Colonic mucosa (tissue), 4 donors: ENCODE results near the gene NFASC. TPM values are rescaled to one million over a fixed set of nuclear protein-coding genes. Genes with fewer than 3 reads are reported as not detected.

ENCODE experiments used
- DNase-seq: peaks from one replicate; pipeline ENCODE4 v3.0.0-alpha.2; 2020
- H3K27ac ChIP-seq: fragments of 200-600 bp; one replicate; pipeline ENCODE4 v1.8.0; 2021
- H3K27me3 ChIP-seq: fragments of 200-600 bp; one replicate; pipeline ENCODE4 v1.8.0; 2021
- H3K36me3 ChIP-seq: fragments of 200-600 bp; one replicate; pipeline ENCODE4 v1.8.0; 2021
- H3K4me1 ChIP-seq: fragments of 200-600 bp; one replicate; pipeline ENCODE4 v1.8.0; 2021; ENCODE audit warnings: mild to moderate bottlenecking
- H3K4me3 ChIP-seq: fragments of 200-600 bp; one replicate; pipeline ENCODE4 v1.8.0; 2021
- H3K9ac ChIP-seq, 2 donors: one replicate each; pipeline ENCODE4 v1.7.0; 2013; ENCODE audit warnings: control low read depth in 2 of 2, low read depth in 2 of 2, low read length in 2 of 2
- H3K9me3 ChIP-seq: fragments of 200-600 bp; one replicate; pipeline ENCODE4 v1.8.0; 2021
- intact Hi-C: fragments of 100-400 bp; cut with DNase I; formaldehyde crosslinking; loops from one replicate; pipeline ENCODE4 v1.14.1; 2022
- total RNA-seq, 2 donors: library from RNA; stranded (reverse); fragmentation: NEBNext Ultra II Directional in 1 of 2; extraction: Animal tissue kit (Norgen Biotek cat#: 25700) in 1 of 2; gene quantifications; one replicate each; pipeline ENCODE4 v1.2.1, GENCODE V29; 2021
- TF ChIP-seq, protein P1 (sequence below): fragments of 200-600 bp; IDR thresholded peaks from one replicate; pipeline ENCODE4 v1.8.0; 2022; ENCODE audit warnings: antibody characterized with exemption, mild to moderate bottlenecking
- donor health status: healthy.
- donor health status: DM: no; HTN: no; CAD: no.
- donor health status: DM: no; HTN: no; CAD: no.

NFASC gene
- total RNA-seq, 2 donors from 2014 or later, result 12.1 to 13.9 TPM

DNA sequence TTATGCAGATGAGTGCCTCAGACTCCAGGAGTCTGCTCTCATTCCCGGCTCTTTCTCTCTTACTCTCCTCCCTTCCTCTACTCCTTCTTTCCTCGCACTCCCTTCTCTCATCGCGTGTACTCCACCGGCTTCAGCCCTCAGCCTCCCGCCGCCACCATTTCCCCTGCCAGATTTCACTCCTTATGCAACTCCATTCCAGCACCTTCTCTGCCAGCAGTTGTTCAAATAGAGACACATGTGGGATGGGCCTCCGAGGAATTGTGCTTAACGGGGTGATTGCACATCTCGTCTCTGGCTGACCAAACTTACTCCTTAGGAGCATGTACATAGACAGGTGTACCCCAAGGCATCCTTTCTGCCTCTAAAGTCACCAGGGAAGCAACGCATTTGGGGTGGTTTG lies 174.5 kb downstream of the NFASC start:
- intact Hi-C loops, result no loop called here
- no peaks in the 10 kb centered on the region for H3K36me3 ChIP-seq
- H3K9ac ChIP-seq, result no peak overlapping the region
- no peaks in the 10 kb centered on the region for H3K9me3 ChIP-seq
- H3K4me3 ChIP-seq, result no peak overlapping the region
- DNase-seq, result no peak
- H3K4me1 ChIP-seq, result no peaks in the 10 kb centered on the region
- H3K27ac ChIP-seq, result no peak overlapping the region
- peaks cover 25% of the 10 kb centered on the region for H3K27me3 ChIP-seq
- TF ChIP-seq, protein P1, sequence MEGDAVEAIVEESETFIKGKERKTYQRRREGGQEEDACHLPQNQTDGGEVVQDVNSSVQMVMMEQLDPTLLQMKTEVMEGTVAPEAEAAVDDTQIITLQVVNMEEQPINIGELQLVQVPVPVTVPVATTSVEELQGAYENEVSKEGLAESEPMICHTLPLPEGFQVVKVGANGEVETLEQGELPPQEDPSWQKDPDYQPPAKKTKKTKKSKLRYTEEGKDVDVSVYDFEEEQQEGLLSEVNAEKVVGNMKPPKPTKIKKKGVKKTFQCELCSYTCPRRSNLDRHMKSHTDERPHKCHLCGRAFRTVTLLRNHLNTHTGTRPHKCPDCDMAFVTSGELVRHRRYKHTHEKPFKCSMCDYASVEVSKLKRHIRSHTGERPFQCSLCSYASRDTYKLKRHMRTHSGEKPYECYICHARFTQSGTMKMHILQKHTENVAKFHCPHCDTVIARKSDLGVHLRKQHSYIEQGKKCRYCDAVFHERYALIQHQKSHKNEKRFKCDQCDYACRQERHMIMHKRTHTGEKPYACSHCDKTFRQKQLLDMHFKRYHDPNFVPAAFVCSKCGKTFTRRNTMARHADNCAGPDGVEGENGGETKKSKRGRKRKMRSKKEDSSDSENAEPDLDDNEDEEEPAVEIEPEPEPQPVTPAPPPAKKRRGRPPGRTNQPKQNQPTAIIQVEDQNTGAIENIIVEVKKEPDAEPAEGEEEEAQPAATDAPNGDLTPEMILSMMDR, result no peak

DNA sequence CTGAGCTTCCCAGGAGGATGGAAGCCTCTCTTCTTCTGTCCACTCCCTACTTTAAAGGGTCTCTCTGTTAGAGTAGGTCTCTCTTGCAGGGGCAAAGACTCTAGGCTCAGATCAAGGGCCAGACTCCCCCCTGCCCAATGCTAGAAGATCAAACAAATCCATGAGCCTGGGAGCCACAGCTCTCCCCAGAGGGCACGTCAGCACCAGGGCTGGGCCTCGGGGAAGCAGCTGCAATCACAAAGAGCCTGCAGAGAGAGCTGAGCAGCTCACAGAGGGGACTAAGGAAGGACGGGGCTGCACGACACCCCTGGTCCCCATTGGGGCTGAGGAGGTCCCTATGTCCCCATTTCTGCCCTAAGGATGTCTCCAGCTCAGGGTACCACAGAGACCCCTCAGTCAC lies 176.2 kb downstream of the NFASC start:
- Histone ChIP-seq H3K4me3 (no peak overlapping the region), H3K27me3 (peaks cover 24% of the 10 kb centered on the region), H3K36me3 (no peaks in the 10 kb centered on the region), H3K27ac (no peak overlapping the region), H3K4me1 (no peaks in the 10 kb centered on the region), H3K9me3 (no peaks in the 10 kb centered on the region), H3K9ac (no peak overlapping the region)
- DNase-seq, result no peak
- intact Hi-C loops, result no loop called here
- TF ChIP-seq, protein P1, result no peak

DNA sequence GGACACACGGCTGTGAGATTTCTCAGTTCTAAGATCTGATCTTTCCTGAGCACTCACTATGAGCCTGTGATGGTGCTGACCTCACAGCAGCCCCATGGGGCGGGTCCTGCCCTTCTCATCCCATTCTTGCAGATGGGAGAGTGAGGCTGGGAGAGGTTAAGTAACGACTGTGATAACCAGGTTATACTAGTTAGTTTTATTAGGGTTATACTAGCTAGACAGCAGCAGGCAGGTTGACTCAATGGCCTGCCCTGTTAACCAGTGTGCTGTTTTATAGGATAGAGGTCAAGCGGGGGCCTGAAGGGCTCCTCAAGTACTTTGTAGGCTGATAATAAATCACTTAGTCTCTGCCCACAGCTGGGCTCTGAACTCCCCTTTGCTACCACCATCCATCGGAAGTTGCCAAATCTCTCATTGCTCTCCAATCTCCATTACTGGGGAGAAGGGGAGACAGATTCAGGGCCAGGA lies 177.1 kb downstream of the NFASC start:
- Histone ChIP-seq H3K9ac (no peak overlapping the region), H3K27ac (no peak overlapping the region), H3K9me3 (no peaks in the 10 kb centered on the region), H3K36me3 (no peaks in the 10 kb centered on the region), H3K4me3 (no peak overlapping the region), H3K4me1 (no peaks in the 10 kb centered on the region), H3K27me3 (peaks cover 20% of the 10 kb centered on the region)
- TF ChIP-seq, protein P1, result no peak
- intact Hi-C loops, result no loop called here
- DNase-seq, result no peak

DNA sequence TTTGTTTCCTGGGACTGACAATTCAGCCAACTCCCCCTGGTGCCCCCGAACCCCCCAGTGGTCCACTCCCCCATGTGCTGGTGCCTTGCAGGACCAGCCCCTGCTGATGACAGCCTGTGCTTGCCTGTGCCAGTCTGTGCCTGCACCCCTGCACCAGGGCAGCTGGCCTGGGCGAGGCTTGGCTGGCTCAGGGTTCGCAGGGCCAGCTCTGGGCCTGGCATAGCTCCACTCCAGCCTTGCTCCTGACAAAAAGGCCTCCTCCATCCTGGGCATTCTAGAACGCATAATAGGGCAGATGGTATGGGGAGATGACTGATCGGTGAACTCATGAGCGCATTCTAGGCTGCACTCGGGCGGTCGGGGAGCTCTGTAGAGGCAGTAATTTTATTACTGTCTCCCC lies 177.7 kb downstream of the NFASC start:
- Histone ChIP-seq H3K36me3 (no peaks in the 10 kb centered on the region), H3K9ac (no peak overlapping the region), H3K9me3 (no peaks in the 10 kb centered on the region), H3K27ac (no peak overlapping the region), H3K27me3 (peaks cover 14% of the 10 kb centered on the region), H3K4me1 (no peaks in the 10 kb centered on the region), H3K4me3 (no peak overlapping the region)
- intact Hi-C loops, result no loop called here
- TF ChIP-seq, protein P1, result no peak
- DNase-seq, result no peak

DNA sequence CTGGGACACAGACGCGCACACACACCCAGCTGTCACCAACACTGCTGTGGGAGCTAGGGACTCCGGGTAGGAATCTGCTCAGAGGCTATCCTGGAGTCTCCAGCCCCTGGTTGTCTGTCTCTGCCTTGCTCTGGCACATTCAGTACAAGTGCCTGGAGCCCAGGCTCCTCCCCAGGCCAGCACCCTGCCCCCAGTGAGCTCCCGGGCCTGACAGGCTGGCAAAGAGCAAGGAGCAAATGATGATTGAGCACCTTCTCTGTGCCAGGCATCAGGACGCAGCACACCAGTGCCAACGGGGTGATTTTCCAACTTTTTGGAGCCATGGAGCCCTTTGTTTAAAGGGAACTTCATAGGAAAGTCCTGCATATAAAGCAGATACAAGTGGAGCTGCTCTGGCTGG lies 178.8 kb downstream of the NFASC start:
- no peaks in the 10 kb centered on the region for H3K36me3 ChIP-seq
- no peak overlapping the region for H3K4me3 ChIP-seq
- no peak overlapping the region for H3K27ac ChIP-seq
- TF ChIP-seq, protein P1, result no peak
- intact Hi-C loops, result no loop called here
- H3K9ac ChIP-seq, result no peak overlapping the region
- DNase-seq, result no peak
- H3K4me1 ChIP-seq, result no peaks in the 10 kb centered on the region
- peaks cover 3% of the 10 kb centered on the region for H3K27me3 ChIP-seq
- no peaks in the 10 kb centered on the region for H3K9me3 ChIP-seq

DNA sequence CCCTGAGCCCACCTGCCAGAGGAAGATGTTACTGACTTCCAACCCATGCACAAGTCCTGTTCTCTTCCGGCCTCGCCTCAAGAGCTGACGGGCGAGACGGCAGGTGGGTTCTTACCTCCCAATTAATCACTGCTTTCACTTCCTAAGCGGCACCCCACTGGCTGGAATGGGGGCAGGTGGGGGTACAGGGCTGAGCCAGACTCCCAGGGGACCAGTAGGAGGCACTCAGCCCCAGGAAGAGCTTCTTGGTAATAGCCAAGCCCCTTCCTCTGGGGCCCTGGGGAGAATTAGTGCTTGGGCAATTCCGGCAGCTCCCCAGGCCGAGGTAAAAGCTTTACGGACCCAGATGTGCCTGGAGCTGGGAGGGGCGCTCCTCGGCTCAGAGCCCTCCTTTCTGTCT lies 182.0 kb downstream of the NFASC start:
- Histone ChIP-seq H3K27me3 (no peaks in the 10 kb centered on the region), H3K9ac (no peak overlapping the region), H3K4me1 (no peaks in the 10 kb centered on the region), H3K4me3 (no peak overlapping the region), H3K36me3 (no peaks in the 10 kb centered on the region), H3K27ac (no peak overlapping the region), H3K9me3 (no peaks in the 10 kb centered on the region)
- intact Hi-C loops, result no loop called here
- TF ChIP-seq, protein P1, result no peak
- no peak for DNase-seq
